ENCODE measurements around the gene LRFN2.

Gene LRFN2

GRCh38 chr6:40577672-40578071 lies 9.5 kb downstream of the LRFN2 start:
- Histone ChIP-seq H3K4me1 (ENCODE audit: insufficient read depth, low read length) (no peaks in the 10 kb centered on the region), H3K36me3 (ENCODE audit: insufficient read depth, low read length) (no peaks in the 10 kb centered on the region), H3K9me3 (ENCODE audit: control insufficient read depth, insufficient read depth, low read length) (no peaks in the 10 kb centered on the region), H3K9ac (ENCODE audit: low read depth, low read length) (no peak overlapping the region)

DNA sequence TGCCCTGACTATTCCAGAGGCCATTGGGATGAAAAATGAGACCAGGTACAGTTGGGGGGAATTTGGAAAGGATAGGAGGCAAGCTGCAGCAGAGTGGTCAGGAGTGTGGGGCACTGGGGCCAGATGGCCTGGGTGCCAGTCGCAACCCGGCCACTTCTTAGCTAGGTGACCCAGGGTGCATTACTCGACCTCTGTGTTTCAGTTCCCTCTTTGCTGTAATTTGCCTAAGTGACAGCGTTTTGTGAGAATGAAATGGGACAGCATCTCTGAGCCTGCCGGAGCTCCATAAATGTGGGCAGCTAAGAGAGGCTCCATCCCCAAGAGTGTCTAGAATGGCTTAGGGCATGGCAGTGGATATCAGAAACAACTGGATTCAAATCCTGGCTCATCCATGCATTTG lies 13.9 kb downstream of the LRFN2 start:
- Histone ChIP-seq H3K4me1 (ENCODE audit: insufficient read depth, low read length) (no peaks in the 10 kb centered on the region), H3K9ac (ENCODE audit: low read depth, low read length) (no peak overlapping the region)

GRCh38 chr6:40569162-40569910 lies 17.8 kb downstream of the LRFN2 start:
- H3K36me3 ChIP-seq (ENCODE audit: insufficient read depth, low read length): no peaks in the 10 kb centered on the region
- H3K9ac ChIP-seq (ENCODE audit: low read depth, low read length): no peak overlapping the region
- H3K9me3 ChIP-seq (ENCODE audit: control insufficient read depth, insufficient read depth, low read length): no peaks in the 10 kb centered on the region
- no peaks in the 10 kb centered on the region for H3K4me1 ChIP-seq (ENCODE audit: insufficient read depth, low read length)

More for the DNA sequence above, 13.9 kb downstream of the LRFN2 start:
- Histone ChIP-seq H3K9me3 (ENCODE audit: control insufficient read depth, insufficient read depth, low read length) (no peaks in the 10 kb centered on the region), H3K36me3 (ENCODE audit: insufficient read depth, low read length) (no peaks in the 10 kb centered on the region)

DNA sequence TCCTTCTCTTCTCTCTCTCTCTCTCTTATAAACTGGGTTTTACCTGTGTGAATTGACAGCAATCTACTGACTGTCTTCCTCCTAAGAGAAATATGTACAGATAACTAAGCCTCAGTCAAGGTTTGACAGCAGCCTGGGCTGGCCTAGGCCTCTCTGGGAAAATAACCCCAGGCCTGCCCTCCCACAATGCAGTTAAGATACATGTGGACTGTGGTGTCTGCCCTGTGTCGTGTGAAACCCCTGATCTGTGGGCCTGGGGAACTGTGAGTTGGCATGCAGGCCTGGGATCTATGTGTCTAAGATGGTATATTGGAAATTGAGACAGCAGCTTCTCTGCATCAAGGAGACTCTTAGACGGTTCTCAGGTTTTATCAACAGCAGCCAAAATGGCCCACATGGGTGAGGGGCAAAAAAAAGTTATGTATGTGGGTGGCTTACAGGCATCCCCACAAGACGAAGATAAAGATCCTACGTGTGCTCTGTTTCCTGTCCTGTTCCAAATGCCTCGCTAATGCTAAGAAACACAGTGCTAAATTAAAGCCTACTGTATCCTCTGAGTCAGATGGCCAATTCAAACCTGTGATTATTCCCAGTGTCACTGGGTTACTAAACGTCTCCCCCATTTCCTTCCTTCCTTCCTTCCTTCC lies 19.0 kb downstream of the LRFN2 start:
- Histone ChIP-seq H3K36me3 (ENCODE audit: insufficient read depth, low read length) (no peaks in the 10 kb centered on the region), H3K9me3 (ENCODE audit: control insufficient read depth, insufficient read depth, low read length) (no peaks in the 10 kb centered on the region), H3K9ac (ENCODE audit: low read depth, low read length) (no peak overlapping the region), H3K4me1 (ENCODE audit: insufficient read depth, low read length) (peaks cover 5% of the 10 kb centered on the region; the same call in 1 of the 2 replicates)

DNA sequence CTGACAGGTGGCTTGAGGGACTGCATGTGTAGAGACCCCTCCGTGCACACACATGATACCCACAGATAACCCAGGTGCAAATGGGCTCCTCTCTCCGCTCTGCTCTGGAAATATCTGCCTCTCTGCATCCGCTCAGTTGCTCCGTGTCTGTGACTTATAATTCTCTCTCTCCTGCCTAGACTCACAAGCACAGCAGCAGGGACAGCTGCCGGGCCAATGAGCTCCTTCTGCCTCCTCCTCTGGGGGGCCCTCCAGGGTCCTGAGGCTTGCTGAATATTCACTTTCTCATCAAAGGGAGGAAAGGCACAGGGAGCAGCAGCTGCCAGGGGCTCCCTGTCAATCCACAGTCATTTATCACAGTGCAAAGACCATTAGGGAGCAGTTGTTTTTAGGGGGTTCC lies 24.1 kb downstream of the LRFN2 start:
- no peaks in the 10 kb centered on the region for H3K36me3 ChIP-seq (ENCODE audit: insufficient read depth, low read length)
- H3K9ac ChIP-seq (ENCODE audit: low read depth, low read length): no peak overlapping the region
- H3K4me1 ChIP-seq (ENCODE audit: insufficient read depth, low read length): peaks cover 9% of the 10 kb centered on the region
- no peaks in the 10 kb centered on the region for H3K9me3 ChIP-seq (ENCODE audit: control insufficient read depth, insufficient read depth, low read length)

DNA sequence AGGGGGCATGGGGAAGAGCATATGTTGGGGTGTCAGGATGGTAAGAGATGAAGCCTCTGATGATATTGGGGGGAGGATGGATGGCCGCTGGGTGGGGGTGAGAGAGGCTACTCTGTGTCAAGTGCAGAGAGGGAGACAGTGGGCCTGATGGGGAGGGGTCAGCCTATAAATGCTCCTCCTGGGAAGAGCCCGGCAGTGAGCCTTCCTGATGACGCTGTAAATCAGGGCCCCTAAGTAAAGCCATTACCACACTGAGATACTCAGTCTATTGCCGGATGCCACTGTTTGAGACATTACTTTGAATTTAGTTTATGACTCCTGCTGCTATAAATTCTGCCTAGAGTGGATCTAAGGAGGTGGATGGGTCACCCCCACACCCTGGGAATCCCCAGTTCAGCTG lies 28.1 kb downstream of the LRFN2 start:
- Histone ChIP-seq H3K4me1 (ENCODE audit: insufficient read depth, low read length) (peaks cover 21% of the 10 kb centered on the region), H3K36me3 (ENCODE audit: insufficient read depth, low read length) (no peaks in the 10 kb centered on the region), H3K9me3 (ENCODE audit: control insufficient read depth, insufficient read depth, low read length) (no peaks in the 10 kb centered on the region), H3K9ac (ENCODE audit: low read depth, low read length) (no peak overlapping the region)

GRCh38 chr6:40558102-40558501 lies 29.1 kb downstream of the LRFN2 start:
- Histone ChIP-seq H3K4me1 (ENCODE audit: insufficient read depth, low read length) (peaks cover 16% of the 10 kb centered on the region), H3K9me3 (ENCODE audit: control insufficient read depth, insufficient read depth, low read length) (no peaks in the 10 kb centered on the region)

DNA sequence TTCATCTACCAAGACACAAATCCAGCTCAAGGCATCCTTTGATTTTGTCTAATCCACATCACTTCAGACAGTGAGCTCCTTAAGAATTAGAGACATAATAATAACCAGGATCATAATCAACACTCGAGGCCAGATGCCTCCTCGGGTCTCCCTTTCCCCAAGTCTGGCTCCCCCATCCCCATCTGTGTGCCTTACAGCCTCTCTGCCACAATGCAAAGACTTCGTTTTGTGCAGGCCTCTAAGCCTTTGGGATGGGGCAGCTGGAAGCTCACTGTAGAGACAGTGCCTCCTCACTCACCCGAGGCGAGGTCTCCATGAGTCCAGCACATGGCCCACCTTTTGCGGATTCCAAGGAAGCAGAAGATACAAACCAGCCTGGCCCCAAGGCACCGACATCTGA lies 30.3 kb downstream of the LRFN2 start:
- H3K9me3 ChIP-seq (ENCODE audit: control insufficient read depth, insufficient read depth, low read length): no peaks in the 10 kb centered on the region
- H3K4me1 ChIP-seq (ENCODE audit: insufficient read depth, low read length): peaks cover 16% of the 10 kb centered on the region
- no peaks in the 10 kb centered on the region for H3K36me3 ChIP-seq (ENCODE audit: insufficient read depth, low read length)
- no peak overlapping the region for H3K9ac ChIP-seq (ENCODE audit: low read depth, low read length)

More at GRCh38 chr6:40558102-40558501, 29.1 kb downstream of the LRFN2 start:
- H3K9ac ChIP-seq (ENCODE audit: low read depth, low read length): no peak overlapping the region
- H3K36me3 ChIP-seq (ENCODE audit: insufficient read depth, low read length): no peaks in the 10 kb centered on the region

DNA sequence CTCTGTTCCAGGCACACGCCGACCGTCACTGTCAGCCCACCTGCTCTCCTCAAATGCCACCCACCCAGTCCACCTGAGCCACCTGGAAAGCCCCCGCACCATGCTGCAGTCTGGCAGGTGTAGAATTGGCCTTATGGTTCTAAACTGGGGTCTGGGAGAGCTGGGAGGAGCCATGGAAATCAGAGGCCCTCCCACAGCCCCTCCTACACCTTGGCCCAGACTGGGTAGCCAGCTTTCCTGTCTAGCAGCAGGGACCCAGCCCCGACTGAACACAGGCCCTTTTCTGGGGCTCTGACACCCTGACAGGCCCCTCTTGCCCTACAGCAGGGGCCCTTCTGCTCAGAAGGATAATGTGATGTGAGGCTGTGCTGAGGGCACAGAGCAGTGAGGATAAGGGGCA lies 31.1 kb downstream of the LRFN2 start:
- H3K9me3 ChIP-seq (ENCODE audit: control insufficient read depth, insufficient read depth, low read length): no peaks in the 10 kb centered on the region
- no peak overlapping the region for H3K9ac ChIP-seq (ENCODE audit: low read depth, low read length)
- H3K36me3 ChIP-seq (ENCODE audit: insufficient read depth, low read length): no peaks in the 10 kb centered on the region
- H3K4me1 ChIP-seq (ENCODE audit: insufficient read depth, low read length): peaks cover 16% of the 10 kb centered on the region

- Histone ChIP-seq H3K36me3 (ENCODE audit: insufficient read depth, low read length) (no peaks in the 10 kb centered on the region), H3K4me1 (ENCODE audit: insufficient read depth, low read length) (peaks cover 16% of the 10 kb centered on the region), H3K9ac (ENCODE audit: low read depth, low read length) (no peak overlapping the region), H3K9me3 (ENCODE audit: control insufficient read depth, insufficient read depth, low read length) (no peaks in the 10 kb centered on the region)
Measured at GRCh38 chr6:40555092-40555491, 32.1 kb downstream of the LRFN2 start.

GRCh38 chr6:40552941-40553340 lies 34.2 kb downstream of the LRFN2 start:
- Histone ChIP-seq H3K9me3 (ENCODE audit: control insufficient read depth, insufficient read depth, low read length) (no peaks in the 10 kb centered on the region), H3K9ac (ENCODE audit: low read depth, low read length) (no peak overlapping the region), H3K4me1 (ENCODE audit: insufficient read depth, low read length) (peaks cover 16% of the 10 kb centered on the region), H3K36me3 (ENCODE audit: insufficient read depth, low read length) (no peaks in the 10 kb centered on the region)

DNA sequence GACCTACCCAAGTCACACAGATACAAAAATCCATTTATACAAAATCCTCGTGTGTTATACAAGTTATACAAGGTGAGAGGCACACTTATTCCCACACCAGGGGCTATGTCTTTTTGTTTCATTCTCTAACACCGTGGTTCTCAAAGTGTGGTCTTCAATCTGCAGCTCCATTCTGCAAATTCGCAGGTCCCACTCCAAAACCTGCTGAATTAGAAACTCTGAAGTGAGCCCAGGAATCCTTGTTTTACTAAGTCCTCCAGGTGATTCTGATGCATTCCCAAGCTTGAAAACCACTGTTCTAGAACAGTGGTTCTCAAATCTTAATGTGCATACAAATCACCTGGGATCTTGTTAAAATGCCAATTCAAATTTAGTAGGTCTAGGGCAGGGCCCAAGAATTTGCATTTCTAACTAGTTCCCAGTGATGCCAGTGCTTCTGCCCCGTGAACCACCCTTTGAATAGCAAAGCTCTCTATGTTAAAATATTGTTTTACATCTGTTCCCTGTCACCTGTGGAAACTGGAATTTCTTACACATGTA lies 35.1 kb downstream of the LRFN2 start:
- Histone ChIP-seq H3K9me3 (ENCODE audit: control insufficient read depth, insufficient read depth, low read length) (no peaks in the 10 kb centered on the region), H3K36me3 (ENCODE audit: insufficient read depth, low read length) (no peaks in the 10 kb centered on the region), H3K4me1 (ENCODE audit: insufficient read depth, low read length) (peaks cover 16% of the 10 kb centered on the region), H3K9ac (ENCODE audit: low read depth, low read length) (no peak overlapping the region)

DNA sequence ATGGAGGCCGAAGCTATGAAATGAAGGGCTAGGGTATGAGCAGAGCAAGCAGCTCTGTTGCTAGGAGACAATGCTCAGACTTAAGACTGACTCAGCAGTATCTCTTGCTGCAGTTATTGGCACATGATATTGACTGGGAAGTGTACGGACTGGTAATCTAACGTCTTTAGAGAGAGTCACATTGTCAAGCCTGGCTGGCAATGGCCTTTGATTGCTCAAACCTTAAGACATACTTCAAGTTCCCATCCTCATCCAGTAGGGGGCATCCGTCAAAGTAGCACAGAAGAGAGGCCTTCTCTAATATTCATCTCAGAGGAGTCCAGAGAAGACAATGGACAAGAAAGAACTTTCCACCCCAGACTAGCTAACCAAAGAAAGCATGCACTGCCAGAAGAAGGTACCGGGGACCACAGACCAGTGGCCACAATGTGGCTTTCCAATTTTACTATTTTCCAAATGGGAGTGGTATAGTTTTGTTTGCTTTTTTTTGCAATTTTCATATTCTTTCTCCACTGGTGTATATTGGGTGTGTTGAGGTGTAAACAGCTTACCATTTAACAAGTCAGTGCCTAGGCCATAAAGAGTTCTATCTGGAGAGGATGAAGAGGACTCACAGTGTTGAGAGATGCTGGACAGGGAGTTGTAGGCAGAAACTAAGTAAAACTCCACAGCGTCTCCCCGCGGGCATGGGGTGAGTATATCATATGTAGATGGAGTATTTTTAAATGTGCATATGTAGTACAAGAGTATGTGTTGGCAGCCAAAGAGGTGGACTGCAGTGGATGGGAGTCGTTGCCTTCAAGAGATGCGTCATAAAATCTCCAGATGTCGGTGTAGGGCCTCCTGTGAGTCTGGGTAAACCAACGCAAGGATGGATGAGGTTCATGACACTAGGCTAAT lies 36.7 kb downstream of the LRFN2 start:
- no peak overlapping the region for H3K9ac ChIP-seq (ENCODE audit: low read depth, low read length)
- H3K4me1 ChIP-seq (ENCODE audit: insufficient read depth, low read length): peaks cover 12% of the 10 kb centered on the region
- H3K36me3 ChIP-seq (ENCODE audit: insufficient read depth, low read length): no peaks in the 10 kb centered on the region
- no peaks in the 10 kb centered on the region for H3K9me3 ChIP-seq (ENCODE audit: control insufficient read depth, insufficient read depth, low read length)

DNA sequence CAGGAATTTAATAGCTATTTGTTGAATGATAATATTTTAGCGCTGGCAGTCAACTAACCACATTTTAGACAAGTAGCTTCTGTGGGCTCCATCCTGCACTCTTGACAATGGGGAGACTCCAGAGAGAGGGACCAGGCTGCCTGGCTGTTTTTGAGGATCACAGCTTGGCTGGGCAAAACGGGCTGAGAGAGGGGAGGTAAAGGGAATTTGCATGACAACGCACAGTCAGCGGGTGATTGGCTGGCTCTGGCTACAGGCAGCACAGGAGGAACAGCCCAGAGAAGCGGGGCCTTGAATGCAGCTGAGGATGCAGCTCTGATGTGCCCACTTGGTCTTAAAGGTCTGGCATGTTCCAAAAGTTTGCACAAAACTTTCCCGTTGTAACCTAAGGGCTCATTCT lies 41.2 kb downstream of the LRFN2 start:
- peaks cover 27% of the 10 kb centered on the region for H3K4me1 ChIP-seq (ENCODE audit: insufficient read depth, low read length)
- H3K9ac ChIP-seq (ENCODE audit: low read depth, low read length): no peak overlapping the region
- H3K9me3 ChIP-seq (ENCODE audit: control insufficient read depth, insufficient read depth, low read length): no peaks in the 10 kb centered on the region
- no peaks in the 10 kb centered on the region for H3K36me3 ChIP-seq (ENCODE audit: insufficient read depth, low read length)
